Femur (tissue), 1 donor: ENCODE measurements around the gene MPND.

Experiments
- DNase-seq: peaks from one replicate; pipeline ENCODE4 v3.0.0-alpha.2; 2017

Gene MPND

GRCh38 chr19:4409123-4409933 lies 66.0 kb downstream of the MPND start:
- DNase-seq, result no peak
